Liver (tissue), 9 donors: Measurements from ENCODE around the gene LSM4. TPM values are rescaled to one million over a fixed set of nuclear protein-coding genes. Genes with fewer than 3 reads are reported as not detected.

Experiments
- DNase-seq: peaks from one replicate; pipeline ENCODE4 v3.0.0-alpha.2; 2017; ENCODE audit warnings: low spot score
- H3K27ac ChIP-seq, 2 donors: one replicate each; pipeline ENCODE4 v1.7.0; 2013; ENCODE audit warnings: inconsistent platforms in 2 of 2, low read length in 2 of 2, control low read depth in 1 of 2, low read depth in 1 of 2, mild to moderate bottlenecking in 1 of 2
- H3K27me3 ChIP-seq, 4 donors: one replicate each; pipeline versions ENCODE4 v1.6.1 to v1.7.0; 2013; ENCODE audit warnings: low read length in 3 of 4, inconsistent platforms in 1 of 4, mild to moderate bottlenecking in 1 of 4, moderate library complexity in 1 of 4; ENCODE audit not compliant: control insufficient read depth in 4 of 4, insufficient read depth in 4 of 4
- H3K36me3 ChIP-seq, 4 donors: one replicate each; pipeline versions ENCODE4 v1.6.1 to v1.7.0; 2013; ENCODE audit warnings: low read length in 3 of 4, mild to moderate bottlenecking in 3 of 4, low read depth in 1 of 4, moderate library complexity in 1 of 4; ENCODE audit not compliant: control insufficient read depth in 4 of 4, insufficient read depth in 3 of 4
- H3K4me1 ChIP-seq, 4 donors: one replicate each; pipeline versions ENCODE4 v1.6.1 to v1.7.0; 2013; ENCODE audit warnings: low read length in 3 of 4, mild to moderate bottlenecking in 3 of 4, moderate library complexity in 1 of 4; ENCODE audit not compliant: control insufficient read depth in 4 of 4, insufficient read depth in 4 of 4
- H3K4me3 ChIP-seq, 3 donors: one replicate each; pipeline versions ENCODE4 v1.6.1 to v1.7.0; 2013; ENCODE audit warnings: low read length in 3 of 3, control low read depth in 1 of 3, low read depth in 1 of 3, mild to moderate bottlenecking in 1 of 3
- H3K9ac ChIP-seq, 2 donors: one replicate each; pipeline ENCODE4 v1.7.0; 2013; ENCODE audit warnings: low read length in 2 of 2, mild to moderate bottlenecking in 2 of 2, moderate library complexity in 2 of 2, control low read depth in 1 of 2, low read depth in 1 of 2
- H3K9me3 ChIP-seq, 4 donors: one replicate each; pipeline versions ENCODE4 v1.6.1 to v1.7.0; 2013; ENCODE audit warnings: low read length in 3 of 4; ENCODE audit not compliant: control insufficient read depth in 4 of 4
- ATF3 ChIP-seq: IDR thresholded peaks from 2 replicates; pipeline ENCODE4 v1.6.1; 2016; ENCODE audit warnings: antibody characterized with exemption
- FOXA2 ChIP-seq: IDR thresholded peaks from 2 replicates; pipeline ENCODE4 v1.6.1; 2016; ENCODE audit warnings: antibody characterized with exemption
- HNF4A ChIP-seq, 2 donors: conservative IDR thresholded peaks; 2 replicates each; pipeline ENCODE4 v1.6.1; 2016; ENCODE audit warnings: antibody characterized with exemption in 2 of 2, mild to moderate bottlenecking in 2 of 2
- HNF4G ChIP-seq: IDR thresholded peaks from 2 replicates; pipeline ENCODE4 v1.6.1; 2016; ENCODE audit warnings: antibody characterized with exemption
- MAX ChIP-seq: IDR thresholded peaks from 2 replicates; pipeline ENCODE4 v1.6.1; 2016; ENCODE audit warnings: antibody characterized with exemption
- NR2F2 ChIP-seq: IDR thresholded peaks from 2 replicates; pipeline ENCODE4 v1.6.1; 2016; ENCODE audit warnings: antibody characterized with exemption
- RAD21 ChIP-seq, 2 donors: IDR thresholded peaks; 2 replicates each; pipeline ENCODE4 v1.6.1; 2016; ENCODE audit warnings: antibody characterized with exemption in 2 of 2, mild to moderate bottlenecking in 2 of 2
- REST ChIP-seq: IDR thresholded peaks from 2 replicates; pipeline ENCODE4 v1.6.1; 2016; ENCODE audit warnings: antibody characterized with exemption, mild to moderate bottlenecking
- SP1 ChIP-seq: IDR thresholded peaks from 2 replicates; pipeline ENCODE4 v1.6.1; 2018; ENCODE audit warnings: antibody characterized with exemption, mild to moderate bottlenecking
- YY1 ChIP-seq: IDR thresholded peaks from 2 replicates; pipeline ENCODE4 v1.6.1; 2016; ENCODE audit warnings: antibody characterized with exemption, mild to moderate bottlenecking
- ZBTB33 ChIP-seq: IDR thresholded peaks from 2 replicates; pipeline ENCODE4 v1.6.1; 2016; ENCODE audit warnings: antibody characterized with exemption
- WGBS: extraction: QIAGEN DNeasy Blood & Tissue Kit; methylation state at CpG from one replicate; pipeline ENCODE4 v1.1.7; 2013; 5-methylcytosine and 5-hydroxymethylcytosine counted together
- polyA plus RNA-seq, 2 donors: library from polyadenylated mRNA; stranded (reverse) in 1 of 2; unstranded in 1 of 2; fragments of 200-250 nt in 1 of 2; fragments of >200 nt in 1 of 2; fragmentation: Nextera tagmentation in 1 of 2; extraction: Ambion mirVana in 1 of 2; gene quantifications; one replicate each; pipeline versions ENCODE4 v1.2.1 to v1.2.3, GENCODE V29; 2013 to 2015
- total RNA-seq, 2 donors: library from RNA; depleted of rRNA; stranded (reverse); fragments of >200 nt; gene quantifications; one replicate each; pipeline ENCODE4 v1.2.3, GENCODE V29; 2014
- donor health status: healthy.
- donor health status: healthy.
- donor health status: healthy.
- donor health status: healthy.
- donor health status: healthy.

LSM4 gene
- total and polyA plus RNA-seq, 4 donors = 42.4 to 100 (median 75.1) TPM

GRCh38 chr19:18274219-18274780, 48.6 kb downstream of the LSM4 start, which contains the start of gene IQCN:
Gene IQCN (minus strand): TSS chr19:18274452. CDS start chr19:18269478, 4,974 bp downstream.
- DNase-seq = no peak
- H3K27ac ChIP-seq = peak within 1 kb of the TSS; percentile 80 to 85
- no peak within 1 kb of the TSS for H3K4me3 ChIP-seq
- H3K36me3 ChIP-seq = peaks cover 0 to 5% (median 1%) of the 10 kb centered on the region in 4 donors
- H3K9ac ChIP-seq = no peak within 1 kb of the TSS
- no peaks in the 10 kb centered on the region for H3K9me3 ChIP-seq
- WGBS = 61% methylated on average over 9 of the region's 9 CpGs
- TF ChIP-seq MAX (no peak), RAD21 (IDR thresholded peaks at IDR 0.05) (peak in 1 of 2 donors; percentile 20), SP1 (peak; percentile 76), NR2F2 (peak; percentile 85), YY1 (peak; percentile 42), HNF4A (conservative IDR thresholded peaks at IDR 0.05) (peak; percentile 63), REST (peak; percentile 42), HNF4G (peak; percentile 50), ATF3 (no peak)
- no peaks in the 10 kb centered on the region for H3K27me3 ChIP-seq
- H3K4me1 ChIP-seq = peaks cover 9 to 39% (median 35%) of the 10 kb centered on the region in 4 donors

GRCh38 chr19:18273561-18274218, 49.2 kb downstream of the LSM4 start:
- TF ChIP-seq HNF4G (no peak), ATF3 (no peak), FOXA2 (no peak), SP1 (no peak), YY1 (no peak), ZBTB33 (no peak)
- Histone ChIP-seq H3K9ac (no peak overlapping the region), H3K4me3 (no peak overlapping the region), H3K36me3 (peaks cover 0 to 5% (median 1%) of the 10 kb centered on the region in 4 donors), H3K27me3 (no peaks in the 10 kb centered on the region), H3K27ac (peak overlapping the region in 1 of 2 donors; percentile 80), H3K9me3 (no peaks in the 10 kb centered on the region), H3K4me1 (peaks cover 7 to 32% (median 29%) of the 10 kb centered on the region in 4 donors)
- 97% methylated on average over 13 of the region's 13 CpGs for WGBS
- DNase-seq = no peak
